ENCODE results near the gene ANKRD17. TPM values are rescaled to one million over a fixed set of nuclear protein-coding genes. Genes with fewer than 3 reads are reported as not detected.

The ANKRD17 gene
- total RNA-seq, 2 experiments from 2014 or later = 61.6 to 65.0 TPM

DNA sequence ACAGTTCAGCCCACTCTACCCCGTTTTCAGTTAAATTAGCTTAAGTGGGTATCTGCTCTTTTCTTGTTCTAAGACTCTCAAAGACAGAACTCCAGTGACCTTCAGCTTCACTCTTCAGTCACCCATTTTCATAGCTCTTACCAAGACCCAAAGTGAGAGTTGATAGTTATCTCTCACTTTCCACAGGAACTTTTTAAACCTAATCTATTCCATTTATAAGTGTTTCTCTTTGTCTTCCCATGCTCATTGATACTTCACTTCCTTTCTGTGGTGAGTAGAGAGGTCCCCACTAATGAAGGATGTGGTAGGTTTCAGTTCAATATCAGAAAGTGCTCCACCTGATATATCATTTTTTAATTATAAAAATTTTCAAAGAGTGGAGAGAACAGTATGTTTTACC is 222.5 kb downstream of the ANKRD17 start:
- no peak for DNase-seq
- Mint-ChIP-seq H3K4me1 (peaks cover 21% of the 10 kb centered on the region), H3K4me3 (no peak overlapping the region), H3K27ac (peak overlapping the region; percentile 58), H3K27me3 (peaks cover 5% of the 10 kb centered on the region), H3K9me3 (peaks cover 8% of the 10 kb centered on the region), H3K36me3 (peaks cover 9% of the 10 kb centered on the region)

DNA sequence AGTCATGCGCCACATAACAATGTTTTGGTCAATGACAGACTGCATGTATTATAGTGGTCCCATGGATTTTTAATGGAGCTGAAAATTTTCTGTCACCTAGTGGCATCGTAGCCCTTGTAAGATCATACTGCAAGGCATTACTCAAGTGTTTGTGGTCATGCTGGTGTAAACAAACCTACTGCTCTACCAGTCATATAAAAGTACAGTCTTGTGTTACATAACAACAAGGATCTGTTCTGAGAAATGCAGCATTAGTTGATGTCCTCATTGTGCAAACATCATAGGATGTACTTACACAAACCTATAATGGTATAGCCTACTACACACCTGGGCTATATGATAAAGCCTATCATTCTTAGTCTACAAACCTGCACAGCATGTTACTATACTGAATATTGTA is 223.7 kb downstream of the ANKRD17 start:
- Mint-ChIP-seq H3K4me1 (peaks cover 21% of the 10 kb centered on the region), H3K27ac (no peak overlapping the region), H3K9me3 (peaks cover 8% of the 10 kb centered on the region), H3K27me3 (peaks cover 5% of the 10 kb centered on the region), H3K36me3 (peaks cover 9% of the 10 kb centered on the region), H3K4me3 (no peak overlapping the region)
- no peak for DNase-seq

DNA sequence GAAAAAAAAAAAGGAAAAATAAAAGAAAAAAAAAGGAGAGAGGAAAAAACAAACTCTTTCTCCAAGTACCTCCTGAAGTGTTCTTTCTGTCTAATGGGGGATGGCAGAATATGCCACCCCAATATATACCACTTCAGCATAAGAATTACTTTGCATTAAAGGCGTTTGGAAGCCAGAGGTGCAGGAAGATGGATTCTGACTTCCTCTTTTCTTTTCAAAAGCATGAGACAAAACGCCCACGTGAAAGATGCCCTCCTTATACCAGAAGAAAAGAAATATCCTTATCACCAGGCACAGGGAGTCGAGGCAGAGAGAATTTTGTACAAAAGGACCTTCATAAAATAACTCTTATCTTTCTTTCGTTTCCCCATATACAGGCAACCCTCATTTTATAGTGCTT is 230.0 kb downstream of the ANKRD17 start:
- H3K27me3 Mint-ChIP-seq = peaks cover 9% of the 10 kb centered on the region
- H3K36me3 Mint-ChIP-seq = no peaks in the 10 kb centered on the region
- DNase-seq = no peak
- H3K9me3 Mint-ChIP-seq = no peaks in the 10 kb centered on the region
- H3K27ac Mint-ChIP-seq = no peak overlapping the region
- H3K4me3 Mint-ChIP-seq = no peak overlapping the region
- peaks cover 2% of the 10 kb centered on the region for H3K4me1 Mint-ChIP-seq

Other genes starting within 250 kb of the ANKRD17 start
- 10 to 100 TPM; 22.7 to 24.5 TPM for gene COX18, start 189.1 kb downstream of the ANKRD17 start, total RNA-seq
- not detected for gene ALB, start 145.5 kb upstream of the ANKRD17 start, total RNA-seq
- gene AFP, start 177.4 kb upstream of the ANKRD17 start, total RNA-seq = not detected
- gene AFM, start 222.9 kb upstream of the ANKRD17 start, total RNA-seq = not detected

Data from activated naive CD8-positive, alpha-beta T cell treated with anti-CD3 and anti-CD28 coated beads for 36 hours (primary cell).